NCI-H2107 treated with DMSO at 0.1 percent for 48 hours (cell line): ENCODE data around the gene PBX4.

Experiments used
- DNase-seq: peaks from one replicate; lab custom pipeline; 2025; ENCODE audit not compliant: unreplicated experiment; lab: John Stamatoyannopoulos, UW

PBX4 gene

GRCh38 chr19:19527674-19528625 is 90.5 kb downstream of the PBX4 start:
- no peak for DNase-seq

DNA sequence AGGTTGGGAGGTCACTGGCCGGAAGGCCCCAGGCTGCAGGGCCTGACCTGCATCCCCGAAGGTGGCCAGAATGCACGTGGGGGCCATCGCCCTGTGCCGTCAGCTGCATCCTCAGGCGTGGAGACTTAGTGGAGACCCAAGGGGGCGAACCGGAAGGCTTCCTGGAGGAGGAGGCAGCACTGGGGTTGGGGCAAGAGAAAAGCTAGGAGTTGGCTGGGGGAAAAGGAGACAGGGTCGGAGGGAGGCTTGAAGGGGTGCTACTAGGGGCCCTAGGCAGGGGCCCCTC is 91.2 kb downstream of the PBX4 start:
- DNase-seq = no peak

GRCh38 chr19:19526581-19527370 is 91.7 kb downstream of the PBX4 start:
- DNase-seq = no peak

DNA sequence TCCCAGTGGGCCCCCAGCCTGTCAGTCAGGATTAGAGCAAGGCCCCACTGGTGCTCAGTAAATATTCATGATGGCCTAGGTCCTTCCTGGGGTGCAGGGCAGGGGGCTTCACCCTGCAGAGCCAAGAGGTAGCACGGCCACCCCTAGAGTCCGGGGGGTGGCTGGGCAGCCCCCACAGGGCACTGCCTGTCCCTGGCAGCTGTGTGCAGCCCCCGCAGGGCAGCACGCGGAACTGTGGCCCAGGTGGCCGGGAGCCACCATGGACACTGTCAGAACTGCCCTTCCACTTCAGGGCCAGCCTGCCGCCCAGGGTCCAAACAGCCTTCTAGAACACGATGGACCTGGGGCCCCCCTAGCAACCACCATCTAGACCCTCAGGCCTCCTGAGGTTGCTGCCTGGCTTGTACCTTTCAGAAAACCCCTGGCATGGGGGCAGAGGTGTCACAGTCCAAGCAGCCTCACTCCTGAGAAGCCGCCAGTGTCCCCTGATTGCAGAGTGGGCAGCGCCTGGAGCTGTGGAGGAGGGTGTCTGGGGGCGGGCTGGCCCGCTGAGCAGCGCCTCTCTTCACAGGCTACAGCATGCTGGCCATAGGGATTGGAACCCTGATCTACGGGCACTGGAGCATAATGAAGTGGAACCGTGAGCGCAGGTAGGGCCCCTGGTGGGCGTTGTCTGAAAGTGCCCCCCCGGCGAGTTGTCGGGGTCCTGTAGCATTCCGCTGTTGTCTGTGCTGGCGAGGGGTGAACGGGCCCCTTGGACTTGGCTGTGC is 92.7 kb downstream of the PBX4 start:
- DNase-seq = no peak

GRCh38 chr19:19524053-19524452 is 94.4 kb downstream of the PBX4 start:
- DNase-seq = no peak

DNA sequence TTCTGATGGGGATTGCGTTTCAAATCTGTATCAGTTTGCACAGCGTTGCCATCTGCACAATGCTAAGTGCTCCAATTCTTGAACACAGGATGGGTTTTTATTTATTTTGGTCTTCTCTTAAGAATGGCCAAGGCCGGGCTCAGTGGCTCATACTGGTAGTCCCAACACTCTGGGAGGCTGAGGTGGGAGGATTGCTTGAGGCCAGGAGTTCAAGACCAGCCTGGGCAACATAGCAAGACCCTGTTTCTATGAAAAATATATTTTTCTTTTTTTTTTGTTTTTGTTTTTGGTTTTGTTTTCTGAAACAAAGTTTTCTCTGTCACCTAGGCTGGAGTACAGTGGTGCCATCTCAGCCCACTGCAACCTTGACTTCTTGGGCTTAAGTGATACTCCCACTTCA is 95.3 kb downstream of the PBX4 start:
- no peak for DNase-seq

DNA sequence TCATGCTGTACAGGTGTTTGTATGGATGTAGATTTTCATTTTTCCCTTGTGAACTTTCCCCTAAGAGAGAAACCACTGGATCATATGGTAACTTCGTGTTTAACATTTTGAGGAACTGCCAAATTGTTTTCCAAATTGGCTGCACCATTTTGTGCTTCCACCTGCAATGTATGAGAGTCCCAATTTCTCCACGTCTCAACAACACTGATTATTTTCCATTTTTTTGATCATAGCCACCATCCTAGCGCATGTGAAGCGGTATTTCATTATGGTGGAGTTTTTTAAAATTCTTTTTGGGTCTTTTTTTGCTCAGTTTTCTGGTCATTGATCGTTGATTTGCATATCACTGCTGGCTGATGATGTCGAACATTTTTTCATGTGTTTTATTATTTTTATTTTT is 97.5 kb downstream of the PBX4 start:
- DNase-seq = no peak

DNA sequence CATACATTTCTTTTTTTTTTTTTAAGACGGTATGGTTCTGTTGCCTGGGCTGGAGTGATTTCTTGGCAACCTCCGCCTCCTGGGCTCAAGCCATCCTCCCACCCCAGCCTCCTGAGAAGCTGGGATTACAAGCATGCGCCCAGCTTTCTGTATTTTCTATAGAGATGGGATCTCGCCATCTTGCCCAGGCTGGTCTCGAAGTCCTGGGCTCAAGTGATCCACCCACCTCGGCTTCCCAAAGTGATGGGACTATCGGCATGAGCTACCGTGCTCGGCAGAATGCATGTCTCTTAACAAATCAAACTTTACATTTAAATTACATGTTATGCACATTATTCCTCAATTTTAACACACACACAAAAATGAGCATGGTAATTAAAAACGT is 101.3 kb downstream of the PBX4 start:
- no peak for DNase-seq

DNA sequence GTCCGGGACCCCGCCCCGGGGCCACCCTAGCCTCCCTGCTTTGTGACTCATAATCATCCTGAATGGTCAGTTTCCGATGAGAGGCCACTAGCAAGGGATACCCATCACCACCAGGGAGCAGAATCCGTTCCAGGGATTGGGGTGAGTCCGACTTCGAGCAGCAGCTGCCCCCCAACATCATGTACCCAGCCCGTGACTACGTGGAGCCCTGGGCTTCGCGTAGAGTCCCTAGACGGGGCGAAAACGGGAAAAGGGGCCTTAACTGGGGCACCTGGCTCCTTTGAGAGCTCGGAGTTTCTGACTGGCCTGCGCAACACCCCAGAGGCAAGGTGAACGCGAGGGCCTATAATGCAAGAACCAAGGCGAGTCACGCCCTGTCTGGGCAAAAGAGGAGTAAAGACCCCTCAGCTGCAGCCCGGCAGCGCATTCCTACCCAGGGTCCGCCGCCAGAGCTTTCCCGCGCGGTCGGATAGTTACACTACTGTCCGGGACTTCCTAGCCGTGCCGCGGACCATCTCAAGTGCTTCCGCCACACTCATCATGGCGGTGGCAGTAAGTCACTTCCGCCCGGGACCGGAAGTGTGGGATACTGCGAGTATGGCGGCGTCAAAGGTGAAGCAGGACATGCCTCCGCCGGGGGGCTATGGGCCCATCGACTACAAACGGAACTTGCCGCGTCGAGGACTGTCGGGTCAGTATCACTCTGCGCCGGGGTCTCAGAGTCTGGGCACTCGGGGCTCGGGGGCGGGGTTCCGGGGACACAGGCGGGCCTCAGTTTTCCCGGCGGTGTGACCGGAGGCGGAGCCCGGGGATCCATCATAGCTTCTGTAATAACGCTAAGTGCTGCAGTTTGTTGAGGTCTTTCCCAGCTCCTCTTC is 102.6 kb downstream of the PBX4 start, which contains the start of gene NDUFA13:
Gene NDUFA13, plus strand, starts transcription at position 584 of the 878 bp plus-strand sequence. Its CDS starts 14 bp downstream, at position 598.
- DNase-seq = peak; percentile 46

DNA sequence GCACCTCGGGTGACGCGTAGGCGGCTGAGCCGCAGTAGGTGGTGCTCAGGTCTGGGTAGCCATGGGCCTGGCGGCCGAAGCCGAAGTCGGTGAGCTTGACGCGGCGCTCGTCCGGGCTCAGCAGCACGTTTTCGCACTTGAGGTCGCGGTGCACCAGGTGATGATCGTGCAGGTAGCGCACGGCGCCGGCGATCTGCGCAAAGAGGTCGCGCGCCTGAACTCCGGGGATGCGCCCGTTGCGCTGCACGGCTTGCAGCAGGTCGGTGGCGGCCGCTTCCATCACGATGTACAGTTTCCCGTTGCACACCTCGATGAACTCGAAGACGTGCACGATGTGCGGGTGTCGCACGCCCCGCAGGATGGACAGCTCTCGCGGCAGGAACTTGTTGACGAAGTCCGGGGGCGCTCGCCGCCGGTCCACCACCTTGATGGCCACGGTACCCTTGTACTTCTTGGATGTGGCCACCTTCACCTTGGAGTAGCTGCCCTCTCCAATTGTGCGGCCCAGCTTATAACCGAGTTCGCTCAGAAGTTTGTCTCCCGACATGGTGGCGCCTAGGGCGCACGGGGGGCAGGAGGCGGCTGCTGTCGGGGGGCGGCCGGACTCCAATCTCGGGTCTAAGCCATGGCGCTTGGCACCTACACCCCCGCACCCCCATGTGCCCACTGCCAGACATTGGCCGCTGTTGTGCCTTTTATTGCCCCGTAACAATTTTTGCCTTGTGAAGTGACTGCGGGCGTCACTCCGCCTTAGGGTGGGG is 103.4 kb downstream of the PBX4 start, which contains the start of gene TSSK6:
Gene TSSK6, minus strand, starts transcription at position 668 of the 761 bp plus-strand sequence. Its CDS starts 121 bp downstream, at position 547.
- DNase-seq = no peak

DNA sequence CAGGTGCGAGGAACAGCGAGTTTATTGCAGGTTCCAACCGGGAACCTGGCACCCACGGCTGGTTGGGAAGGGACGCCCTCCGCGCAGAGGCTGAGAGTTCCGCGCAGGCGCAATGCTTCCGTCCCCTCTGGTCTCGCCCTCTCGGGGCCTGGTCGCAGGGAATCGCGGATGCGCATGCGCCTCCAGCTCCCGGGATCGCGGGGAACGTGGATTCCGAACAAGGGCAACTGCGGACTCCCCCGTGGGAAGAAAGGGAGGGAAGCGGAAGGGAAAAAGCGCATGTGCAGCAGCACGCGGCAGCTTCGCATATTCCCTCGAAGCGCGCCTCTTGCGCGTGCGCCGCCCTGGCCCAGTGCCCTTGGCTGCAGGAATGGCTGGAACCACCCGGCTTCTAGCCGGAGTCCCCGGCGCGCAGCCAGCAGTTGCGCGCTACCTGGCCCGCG is 104.3 kb downstream of the PBX4 start:
- DNase-seq = no peak

DNA sequence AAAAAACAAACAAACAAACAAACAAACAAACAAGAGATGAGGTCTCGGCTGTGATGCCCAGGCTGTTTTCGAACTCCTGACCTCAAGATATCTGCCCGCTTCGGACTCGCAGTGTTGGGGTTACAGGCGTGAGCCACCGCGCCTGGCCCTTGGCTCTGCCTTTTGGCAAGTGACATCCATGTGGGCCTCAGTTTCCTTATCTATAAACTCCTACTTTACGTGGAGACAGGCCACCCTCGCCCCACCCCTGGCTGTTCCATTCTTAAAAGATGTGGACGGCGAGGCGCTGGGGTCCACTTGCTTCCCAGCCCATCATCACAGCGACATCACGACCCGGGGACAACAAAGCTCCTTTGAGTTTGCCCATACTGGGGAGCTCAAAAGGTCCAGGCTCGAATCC is 104.8 kb downstream of the PBX4 start:
- no peak for DNase-seq
